Measurements from ENCODE around the gene BCDIN3D.

The BCDIN3D gene

GRCh38 chr12:49796606-49797448, 46.1 kb downstream of the BCDIN3D start:
- no peak for TF ChIP-seq POLR2AphosphoS5 (IDR thresholded peaks at IDR 0.05; ENCODE audit: low read depth, low read length)
- TF ChIP-seq SIN3A (IDR thresholded peaks at IDR 0.05; ENCODE audit: borderline replicate concordance, insufficient read depth, low read length) = no peak
- no peak for TF ChIP-seq TAF1 (IDR thresholded peaks at IDR 0.05; ENCODE audit: borderline replicate concordance, insufficient read depth, low read length)
- no peak for TF ChIP-seq REST (IDR thresholded peaks at IDR 0.05; ENCODE audit: insufficient read depth in 1 of 2, low read depth in 2 of 2, low read length in 2 of 2)
- no peak for TF ChIP-seq FOXP2 (optimal IDR thresholded peaks at IDR 0.05; ENCODE audit: borderline replicate concordance, extremely low read depth, extremely low read length, insufficient read depth)

GRCh38 chr12:49796155-49796554, 46.8 kb downstream of the BCDIN3D start:
- TF ChIP-seq SIN3A (IDR thresholded peaks at IDR 0.05; ENCODE audit: borderline replicate concordance, insufficient read depth, low read length) = no peak

- TF ChIP-seq POLR2AphosphoS5 (IDR thresholded peaks at IDR 0.05; ENCODE audit: low read depth, low read length) = no peak
- no peak for TF ChIP-seq REST (IDR thresholded peaks at IDR 0.05; ENCODE audit: insufficient read depth in 1 of 2, low read depth in 2 of 2, low read length in 2 of 2)
- TF ChIP-seq TAF1 (IDR thresholded peaks at IDR 0.05; ENCODE audit: borderline replicate concordance, insufficient read depth, low read length) = no peak
- TF ChIP-seq SIN3A (IDR thresholded peaks at IDR 0.05; ENCODE audit: borderline replicate concordance, insufficient read depth, low read length) = no peak
- no peak for TF ChIP-seq FOXP2 (optimal IDR thresholded peaks at IDR 0.05; ENCODE audit: borderline replicate concordance, extremely low read depth, extremely low read length, insufficient read depth)
Observed at GRCh38 chr12:49795654-49796105, 47.2 kb downstream of the BCDIN3D start.

- no peak for TF ChIP-seq TAF1 (IDR thresholded peaks at IDR 0.05; ENCODE audit: borderline replicate concordance, insufficient read depth, low read length)
- no peak for TF ChIP-seq SIN3A (IDR thresholded peaks at IDR 0.05; ENCODE audit: borderline replicate concordance, insufficient read depth, low read length)
- TF ChIP-seq POLR2AphosphoS5 (IDR thresholded peaks at IDR 0.05; ENCODE audit: low read depth, low read length) = no peak
- TF ChIP-seq REST (IDR thresholded peaks at IDR 0.05; ENCODE audit: insufficient read depth in 1 of 2, low read depth in 2 of 2, low read length in 2 of 2) = no peak
- no peak for TF ChIP-seq FOXP2 (optimal IDR thresholded peaks at IDR 0.05; ENCODE audit: borderline replicate concordance, extremely low read depth, extremely low read length, insufficient read depth)
Observed at GRCh38 chr12:49794811-49795653, 47.9 kb downstream of the BCDIN3D start.

GRCh38 chr12:49794021-49794420, 48.9 kb downstream of the BCDIN3D start:
- TF ChIP-seq TAF1 (IDR thresholded peaks at IDR 0.05; ENCODE audit: borderline replicate concordance, insufficient read depth, low read length) (no peak), POLR2AphosphoS5 (IDR thresholded peaks at IDR 0.05; ENCODE audit: low read depth, low read length) (no peak), FOXP2 (optimal IDR thresholded peaks at IDR 0.05; ENCODE audit: borderline replicate concordance, extremely low read depth, extremely low read length, insufficient read depth) (no peak), REST (IDR thresholded peaks at IDR 0.05; ENCODE audit: insufficient read depth in 1 of 2, low read depth in 2 of 2, low read length in 2 of 2) (no peak), SIN3A (IDR thresholded peaks at IDR 0.05; ENCODE audit: borderline replicate concordance, insufficient read depth, low read length) (no peak)
